ENCODE measurements around the gene STIM1. TPM values are rescaled to one million over a fixed set of nuclear protein-coding genes. Genes with fewer than 3 reads are reported as not detected.

Gene STIM1
- total RNA-seq, 2 experiments from 2014 or later: 62.9 to 68.5 TPM

- Mint-ChIP-seq H3K27ac (no peak overlapping the region), H3K4me3 (no peak overlapping the region), H3K4me1 (ENCODE audit: low read depth) (peaks cover 79% of the 10 kb centered on the region), H3K27me3 (ENCODE audit: low read depth) (no peaks in the 10 kb centered on the region), H3K9me3 (no peaks in the 10 kb centered on the region), H3K36me3 (ENCODE audit: low read depth) (peaks cover 5% of the 10 kb centered on the region)
- CTCF ChIA-PET: interaction anchor here (1.0 to 1.9 kb wide), 7 partner anchors 9 to 195 kb away, joined by 3 to 18 read pairs (median 4); partner anchors contain the start of gene STIM1
- intact Hi-C loops (cut with micrococcal nuclease): no loop called here
- no peak for DNase-seq
These were observed 22.1 kb downstream of the STIM1 start for GRCh38 chr11:3877364-3878257.

DNA sequence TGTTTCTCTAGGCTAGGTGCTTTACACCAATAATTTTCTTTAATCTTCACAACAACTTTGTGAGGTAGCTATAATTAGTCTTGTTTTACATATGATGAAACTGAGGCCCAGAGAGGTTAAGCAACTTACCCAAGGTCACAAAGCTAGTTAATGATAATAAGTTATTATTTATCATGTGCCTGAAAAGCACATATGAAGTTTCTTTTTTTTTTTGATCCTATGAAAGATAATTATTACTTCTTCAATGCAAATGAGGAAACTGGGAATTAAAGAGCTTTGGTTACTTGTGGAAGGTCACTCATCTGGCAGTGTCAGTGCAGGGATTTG is 22.8 kb downstream of the STIM1 start:
- no peaks in the 10 kb centered on the region for H3K27me3 Mint-ChIP-seq (ENCODE audit: low read depth)
- intact Hi-C loops (cut with micrococcal nuclease): no loop called here
- DNase-seq: no peak
- no peak overlapping the region for H3K4me3 Mint-ChIP-seq
- no peaks in the 10 kb centered on the region for H3K9me3 Mint-ChIP-seq
- peaks cover 4% of the 10 kb centered on the region for H3K36me3 Mint-ChIP-seq (ENCODE audit: low read depth)
- CTCF ChIA-PET: interaction anchor here (0.6 to 1.9 kb wide), 8 partner anchors 10 to 303 kb away, joined by 3 to 18 read pairs (median 4); partner anchors contain the start of gene STIM1
- H3K4me1 Mint-ChIP-seq (ENCODE audit: low read depth): peaks cover 82% of the 10 kb centered on the region
- H3K27ac Mint-ChIP-seq: no peak overlapping the region

- no peaks in the 10 kb centered on the region for H3K9me3 Mint-ChIP-seq
- intact Hi-C loops (cut with micrococcal nuclease): loop anchor here (1.0 kb wide), 2 partner anchors 8 to 21 kb away; no protein-coding TSS in a partner anchor
- peak overlapping the region; percentile 36 for H3K27ac Mint-ChIP-seq
- no peak overlapping the region for H3K4me3 Mint-ChIP-seq
- no peaks in the 10 kb centered on the region for H3K27me3 Mint-ChIP-seq (ENCODE audit: low read depth)
- H3K36me3 Mint-ChIP-seq (ENCODE audit: low read depth): peaks cover 4% of the 10 kb centered on the region
- no peak for DNase-seq
- CTCF ChIA-PET: interaction anchor here (0.5 to 1.9 kb wide), 7 partner anchors 11 to 174 kb away, joined by 3 to 18 read pairs (median 4); partner anchors contain the start of gene STIM1
- peaks cover 84% of the 10 kb centered on the region for H3K4me1 Mint-ChIP-seq (ENCODE audit: low read depth)
These were observed 23.9 kb downstream of the STIM1 start for GRCh38 chr11:3879216-3879966.

DNA sequence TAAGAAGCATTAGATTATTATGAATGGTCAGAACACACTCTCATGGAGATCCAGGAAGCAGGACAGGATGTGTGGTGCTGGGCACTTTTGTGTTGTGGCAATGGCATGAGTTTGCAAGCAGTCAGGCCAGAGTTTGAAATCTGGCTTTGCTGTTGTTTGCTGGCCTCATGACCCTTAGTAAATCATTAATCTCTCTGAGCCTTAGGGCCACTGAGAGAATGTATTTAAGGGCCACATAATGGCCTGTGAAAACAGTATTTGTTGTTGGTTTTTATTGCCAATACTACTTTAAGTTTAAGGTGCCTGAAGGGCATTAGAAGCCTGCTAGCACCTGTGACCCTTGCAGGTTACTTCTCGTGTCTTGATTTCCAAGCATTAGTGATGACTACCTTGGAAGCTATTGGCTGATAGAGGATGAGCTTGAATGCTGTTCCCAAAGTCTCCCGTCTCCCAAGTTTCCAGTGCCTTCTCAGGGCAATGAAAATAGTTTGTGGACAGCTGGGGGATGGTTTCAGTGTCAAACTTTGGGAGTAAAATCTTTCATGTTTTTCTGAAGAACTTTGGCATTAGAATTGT is 24.6 kb downstream of the STIM1 start:
- DNase-seq: no peak
- H3K27me3 Mint-ChIP-seq (ENCODE audit: low read depth): no peaks in the 10 kb centered on the region
- H3K9me3 Mint-ChIP-seq: no peaks in the 10 kb centered on the region
- peaks cover 4% of the 10 kb centered on the region for H3K36me3 Mint-ChIP-seq (ENCODE audit: low read depth)
- CTCF ChIA-PET: interaction anchor here (0.8 to 3.6 kb wide), 7 partner anchors 9 to 193 kb away, joined by 3 to 30 read pairs (median 4); partner anchors contain the start of gene STIM1
- intact Hi-C loops (cut with micrococcal nuclease): loop anchor here (1.0 kb wide), 2 partner anchors 9 to 22 kb away; no protein-coding TSS in a partner anchor
- peaks cover 78% of the 10 kb centered on the region for H3K4me1 Mint-ChIP-seq (ENCODE audit: low read depth)
- no peak overlapping the region for H3K4me3 Mint-ChIP-seq
- peak overlapping the region; percentile 37 for H3K27ac Mint-ChIP-seq

GRCh38 chr11:3880724-3881123 is 25.3 kb downstream of the STIM1 start:
- CTCF ChIA-PET: interaction anchor here (0.8 to 3.6 kb wide), 8 partner anchors 9 to 192 kb away, joined by 3 to 30 read pairs (median 4); partner anchors contain the start of gene STIM1
- Mint-ChIP-seq H3K27me3 (ENCODE audit: low read depth) (no peaks in the 10 kb centered on the region), H3K4me1 (ENCODE audit: low read depth) (peaks cover 77% of the 10 kb centered on the region), H3K4me3 (no peak overlapping the region), H3K27ac (peak overlapping the region; percentile 37), H3K36me3 (ENCODE audit: low read depth) (peaks cover 4% of the 10 kb centered on the region), H3K9me3 (no peaks in the 10 kb centered on the region)
- no peak for DNase-seq
- intact Hi-C loops (cut with micrococcal nuclease): no loop called here

GRCh38 chr11:3882655-3883054 is 27.2 kb downstream of the STIM1 start:
- H3K4me1 Mint-ChIP-seq (ENCODE audit: low read depth): peaks cover 73% of the 10 kb centered on the region
- no peaks in the 10 kb centered on the region for H3K27me3 Mint-ChIP-seq (ENCODE audit: low read depth)
- no peak for DNase-seq
- CTCF ChIA-PET: interaction anchor here (0.7 to 3.6 kb wide), 5 partner anchors 13 to 102 kb away, joined by 3 to 30 read pairs (median 3); partner anchors contain the start of gene STIM1
- peaks cover 4% of the 10 kb centered on the region for H3K36me3 Mint-ChIP-seq (ENCODE audit: low read depth)
- no peak overlapping the region for H3K27ac Mint-ChIP-seq
- H3K4me3 Mint-ChIP-seq: no peak overlapping the region
- H3K9me3 Mint-ChIP-seq: no peaks in the 10 kb centered on the region
- intact Hi-C loops (cut with micrococcal nuclease): loop anchor here (1.0 to 2.0 kb wide), 2 partner anchors 22 to 28 kb away; no protein-coding TSS in a partner anchor

GRCh38 chr11:3885855-3886254 is 30.4 kb downstream of the STIM1 start:
- peaks cover 56% of the 10 kb centered on the region for H3K4me1 Mint-ChIP-seq (ENCODE audit: low read depth)
- CTCF ChIA-PET: interaction anchor here (0.9 to 1.3 kb wide), 2 partner anchors 28 to 31 kb away, joined by 3 to 4 read pairs; no protein-coding TSS in a partner anchor
- DNase-seq: no peak
- no peaks in the 10 kb centered on the region for H3K9me3 Mint-ChIP-seq
- H3K4me3 Mint-ChIP-seq: no peak overlapping the region
- H3K36me3 Mint-ChIP-seq (ENCODE audit: low read depth): no peaks in the 10 kb centered on the region
- H3K27me3 Mint-ChIP-seq (ENCODE audit: low read depth): no peaks in the 10 kb centered on the region
- intact Hi-C loops (cut with micrococcal nuclease): no loop called here
- no peak overlapping the region for H3K27ac Mint-ChIP-seq

DNA sequence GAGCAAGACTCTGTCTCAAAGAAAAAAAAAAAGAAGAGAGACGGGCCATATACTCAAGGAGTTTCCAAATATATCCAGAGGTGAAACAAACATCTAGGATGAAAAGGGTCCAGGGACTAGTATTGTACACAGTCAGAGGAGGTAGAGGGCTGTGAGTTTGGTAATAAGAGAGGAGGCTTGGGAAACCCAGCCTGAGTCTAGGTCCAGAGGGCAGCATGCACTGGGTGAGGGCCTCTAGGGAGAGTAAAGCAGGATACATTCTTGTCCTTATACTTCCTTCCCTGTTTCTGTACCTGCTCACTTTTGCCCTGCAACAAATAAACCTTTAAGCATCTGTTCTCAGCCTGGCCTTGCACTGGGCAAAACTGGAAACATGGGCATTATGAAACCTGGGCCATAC is 31.5 kb downstream of the STIM1 start:
- CTCF ChIA-PET: no interaction called here
- Mint-ChIP-seq H3K36me3 (ENCODE audit: low read depth) (no peaks in the 10 kb centered on the region), H3K27me3 (ENCODE audit: low read depth) (no peaks in the 10 kb centered on the region), H3K9me3 (no peaks in the 10 kb centered on the region), H3K4me3 (no peak overlapping the region), H3K4me1 (ENCODE audit: low read depth) (peaks cover 54% of the 10 kb centered on the region), H3K27ac (no peak overlapping the region)
- intact Hi-C loops (cut with micrococcal nuclease): no loop called here
- DNase-seq: no peak

DNA sequence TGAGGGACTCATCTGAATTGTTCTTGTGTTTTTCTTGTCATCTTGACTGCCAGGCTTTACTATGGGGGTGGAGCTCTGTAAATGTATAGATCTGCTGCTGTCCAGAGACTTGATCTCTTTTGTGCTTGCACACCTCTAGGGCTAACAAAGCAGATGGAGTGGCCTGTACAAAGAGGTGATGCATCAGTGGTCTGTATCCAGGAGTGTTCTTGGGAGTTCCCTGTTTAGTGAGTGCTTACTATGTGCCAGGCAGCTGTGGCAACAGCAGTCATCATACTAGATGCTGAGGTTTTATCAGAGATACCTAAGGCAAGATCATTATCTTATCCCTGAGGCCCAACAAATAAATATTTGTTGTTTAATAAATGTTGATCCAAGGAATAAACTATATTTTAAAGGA is 33.4 kb downstream of the STIM1 start:
- Mint-ChIP-seq H3K27ac (peak overlapping the region; percentile 7), H3K4me3 (no peak overlapping the region), H3K4me1 (ENCODE audit: low read depth) (peaks cover 55% of the 10 kb centered on the region), H3K9me3 (no peaks in the 10 kb centered on the region), H3K36me3 (ENCODE audit: low read depth) (no peaks in the 10 kb centered on the region), H3K27me3 (ENCODE audit: low read depth) (no peaks in the 10 kb centered on the region)
- no peak for DNase-seq
- CTCF ChIA-PET: interaction anchor here (0.8 to 2.1 kb wide), 2 partner anchors 31 to 34 kb away, joined by 3 to 5 read pairs; partner anchors contain the start of gene STIM1
- intact Hi-C loops (cut with micrococcal nuclease): no loop called here

DNA sequence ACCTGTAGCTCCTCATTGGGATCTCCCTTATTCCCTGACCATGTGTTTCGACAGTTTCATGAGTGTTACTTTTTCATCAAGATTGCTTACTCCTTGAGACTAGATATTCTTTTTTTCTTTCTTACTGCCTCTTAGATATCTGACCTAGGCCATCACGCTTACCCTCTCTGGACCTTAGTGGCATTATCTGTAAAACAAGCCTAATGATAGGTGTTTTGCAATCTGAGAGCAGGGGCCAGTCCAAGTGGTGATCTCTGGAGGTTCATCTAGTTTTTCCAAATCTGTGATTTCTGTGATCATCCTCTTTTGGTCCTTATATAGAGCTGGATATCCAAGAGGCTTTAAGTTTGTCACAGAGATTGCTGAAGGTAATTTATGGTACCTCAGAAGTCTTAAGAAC is 34.5 kb downstream of the STIM1 start:
- DNase-seq: no peak
- CTCF ChIA-PET: interaction anchor here (0.6 to 1.6 kb wide), 2 partner anchors 16 to 18 kb away, joined by 3 to 5 read pairs; no protein-coding TSS in a partner anchor
- H3K9me3 Mint-ChIP-seq: no peaks in the 10 kb centered on the region
- peaks cover 56% of the 10 kb centered on the region for H3K4me1 Mint-ChIP-seq (ENCODE audit: low read depth)
- no peaks in the 10 kb centered on the region for H3K27me3 Mint-ChIP-seq (ENCODE audit: low read depth)
- no peak overlapping the region for H3K4me3 Mint-ChIP-seq
- intact Hi-C loops (cut with micrococcal nuclease): no loop called here
- H3K27ac Mint-ChIP-seq: no peak overlapping the region
- H3K36me3 Mint-ChIP-seq (ENCODE audit: low read depth): no peaks in the 10 kb centered on the region

GRCh38 chr11:3890806-3891205 is 35.3 kb downstream of the STIM1 start:
- intact Hi-C loops (cut with micrococcal nuclease): no loop called here
- no peak overlapping the region for H3K4me3 Mint-ChIP-seq
- peaks cover 56% of the 10 kb centered on the region for H3K4me1 Mint-ChIP-seq (ENCODE audit: low read depth)
- no peak overlapping the region for H3K27ac Mint-ChIP-seq
- CTCF ChIA-PET: interaction anchor here (0.6 to 1.6 kb wide), 2 partner anchors 15 to 41 kb away, joined by 3 read pairs; no protein-coding TSS in a partner anchor
- H3K9me3 Mint-ChIP-seq: no peaks in the 10 kb centered on the region
- H3K36me3 Mint-ChIP-seq (ENCODE audit: low read depth): no peaks in the 10 kb centered on the region
- no peaks in the 10 kb centered on the region for H3K27me3 Mint-ChIP-seq (ENCODE audit: low read depth)
- DNase-seq: no peak

All from activated naive CD4-positive, alpha-beta T cell treated with anti-CD3 and anti-CD28 coated beads for 36 hours (primary cell).